GM15510 (cell line): ENCODE results near the gene ZNF227.

Experiments
- POLR2A ChIP-seq: IDR thresholded peaks from 3 replicates; pipeline ENCODE4 v1.6.1; 2011; ENCODE audit warnings: borderline replicate concordance; ENCODE audit not compliant: insufficient read length; ENCODE audit errors: extremely low read depth

ZNF227 gene

GRCh38 chr19:44212250-44212865, at the start of gene ZNF227:
ZNF227 (plus strand) TSS chr19:44212532; CDS start chr19:44217793, 5,261 bp downstream.
- peak; percentile 75 for TF ChIP-seq POLR2A

DNA sequence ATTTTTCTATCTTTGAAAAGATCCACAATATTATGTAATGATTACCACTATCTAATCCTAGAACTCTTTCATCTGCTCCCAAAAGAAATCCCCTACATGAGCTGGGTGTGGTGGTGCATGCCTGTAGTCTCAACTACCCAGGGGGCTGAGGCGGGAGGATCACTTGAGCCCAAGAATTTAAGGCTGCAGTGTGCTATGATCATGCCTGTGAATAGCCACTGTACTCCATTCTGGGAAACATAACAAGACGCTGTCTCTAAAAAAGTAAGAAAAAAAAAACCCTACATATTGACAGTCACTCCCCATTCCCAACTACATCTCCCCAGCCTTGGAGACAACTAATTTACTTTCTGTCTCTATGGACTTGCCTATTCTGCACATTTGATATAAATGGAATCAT, 48.5 kb upstream of the ZNF227 start:
- no peak for TF ChIP-seq POLR2A

DNA sequence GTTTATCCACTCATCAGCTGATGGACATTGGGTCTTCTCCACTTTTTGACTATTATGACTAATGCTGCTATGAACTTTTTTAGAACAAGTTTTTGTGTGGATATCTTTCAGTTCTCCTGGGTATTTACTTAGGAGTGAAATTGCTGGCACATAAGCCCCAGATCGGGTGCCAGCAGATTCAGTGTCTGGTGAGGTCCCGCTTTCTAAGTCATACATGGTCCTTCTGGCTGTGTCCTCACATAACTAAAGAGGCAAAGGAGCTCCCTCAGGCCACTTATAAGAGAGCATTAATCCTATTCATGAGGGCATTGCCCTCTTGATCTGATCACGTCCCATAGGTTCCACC, 48.0 kb upstream of the ZNF227 start:
- TF ChIP-seq POLR2A: no peak

DNA sequence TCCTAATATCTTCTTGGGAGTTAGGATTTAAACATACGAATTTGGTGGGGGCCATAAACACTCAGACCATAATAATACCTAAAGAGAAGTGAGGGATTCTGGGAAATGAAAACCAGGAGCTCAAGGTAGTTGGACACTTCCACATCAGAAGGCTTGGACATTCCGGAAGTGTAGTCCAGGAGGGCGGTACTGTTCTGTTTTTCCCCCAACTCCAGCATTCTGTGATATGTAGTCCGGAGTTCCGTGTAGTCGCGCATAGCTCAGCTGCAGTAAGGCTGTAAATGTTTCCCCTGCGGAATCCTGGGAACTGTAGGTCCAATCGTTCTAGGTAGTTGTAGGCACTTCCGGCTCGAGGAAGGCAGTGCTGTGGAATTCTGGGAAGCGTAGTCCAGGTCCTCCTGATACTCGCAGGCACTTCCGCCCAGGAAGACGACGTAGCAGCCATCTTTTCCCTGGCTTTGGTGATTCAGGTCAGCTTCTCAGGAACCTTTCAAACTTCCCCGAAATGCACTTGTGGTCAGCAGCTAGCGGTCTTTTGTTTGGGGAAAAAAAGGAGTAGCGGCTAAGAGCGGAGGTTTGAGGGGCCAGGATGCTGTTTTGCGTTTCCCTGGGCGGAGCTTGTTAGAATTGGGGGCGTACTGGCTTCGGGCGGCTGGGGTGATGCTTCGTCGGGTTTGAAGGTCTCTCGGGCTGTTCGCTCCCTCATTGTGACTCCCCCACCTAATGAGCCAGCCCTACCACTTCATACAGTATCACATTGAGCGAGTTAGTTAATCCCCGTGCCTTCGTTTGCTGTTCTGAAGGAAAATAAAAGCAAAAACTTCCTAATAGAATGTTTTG, 47.4 kb upstream of the ZNF227 start, which contains the start of gene ZNF226:
ZNF226 (plus strand) TSS at position 428 of the 840 bp plus-strand sequence. CDS start 4,981 bp downstream, outside the sequence.
- peak; percentile 64 for TF ChIP-seq POLR2A

DNA sequence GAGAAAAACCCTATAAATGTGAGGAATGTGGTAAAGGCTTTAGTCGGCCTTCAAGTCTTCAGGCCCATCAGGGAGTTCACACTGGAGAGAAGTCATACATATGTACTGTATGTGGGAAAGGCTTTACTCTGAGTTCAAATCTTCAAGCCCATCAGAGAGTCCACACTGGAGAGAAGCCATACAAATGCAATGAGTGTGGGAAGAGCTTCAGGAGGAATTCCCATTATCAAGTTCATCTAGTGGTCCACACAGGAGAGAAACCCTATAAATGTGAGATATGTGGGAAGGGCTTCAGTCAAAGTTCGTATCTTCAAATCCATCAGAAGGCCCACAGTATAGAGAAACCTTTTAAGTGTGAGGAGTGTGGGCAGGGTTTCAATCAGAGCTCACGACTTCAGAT, 35.7 kb upstream of the ZNF227 start:
- no peak for TF ChIP-seq POLR2A

GRCh38 chr19:44180968-44181367, 31.4 kb upstream of the ZNF227 start:
- TF ChIP-seq POLR2A: no peak

GRCh38 chr19:44182145-44182544, 30.2 kb upstream of the ZNF227 start:
- TF ChIP-seq POLR2A: no peak

- no peak for TF ChIP-seq POLR2A
These were observed 22.3 kb upstream of the ZNF227 start for GRCh38 chr19:44190020-44190419.

GRCh38 chr19:44192127-44192526, 20.2 kb upstream of the ZNF227 start:
- no peak for TF ChIP-seq POLR2A

- TF ChIP-seq POLR2A: no peak
These were observed 15.6 kb upstream of the ZNF227 start for GRCh38 chr19:44196772-44197171.

DNA sequence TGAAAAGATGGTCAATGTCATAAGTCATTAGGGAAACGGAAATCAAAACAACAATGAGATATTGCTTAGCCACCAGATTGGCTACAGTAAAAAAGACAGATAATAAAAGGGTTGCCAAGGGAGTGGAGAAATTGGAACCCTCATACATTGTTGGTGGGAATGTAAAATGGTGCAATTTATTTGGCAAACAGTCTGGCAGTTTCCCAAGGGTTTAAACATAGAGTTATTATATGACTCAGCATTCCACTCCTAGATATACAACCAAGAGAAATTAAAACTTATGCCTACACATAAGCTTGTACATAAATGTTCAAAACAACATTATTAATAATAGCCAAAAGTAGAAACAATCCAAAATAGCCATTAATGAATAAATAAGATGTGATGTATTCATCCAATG, 9.9 kb upstream of the ZNF227 start:
- no peak for TF ChIP-seq POLR2A

- TF ChIP-seq POLR2A: no peak
These were observed 9.4 kb upstream of the ZNF227 start for GRCh38 chr19:44202974-44203373.

DNA sequence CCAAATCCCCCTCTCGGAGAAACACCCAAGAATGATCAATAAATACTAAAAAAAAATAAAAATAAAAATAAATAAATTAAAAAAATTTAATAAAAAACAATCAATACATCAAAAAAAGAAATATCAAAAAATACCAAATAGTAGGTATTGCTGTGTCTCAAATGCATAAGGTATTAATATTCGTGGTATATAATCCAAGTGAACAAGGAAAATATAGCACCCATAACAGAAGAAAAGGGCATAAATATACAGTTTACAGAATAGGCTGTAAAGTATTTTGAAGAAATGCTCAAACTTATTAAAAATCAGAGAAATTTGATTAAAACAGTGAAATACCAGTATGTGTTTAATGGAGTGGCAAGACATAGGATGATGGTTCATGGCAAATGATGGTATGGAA, 7.6 kb upstream of the ZNF227 start:
- TF ChIP-seq POLR2A: no peak

- TF ChIP-seq POLR2A: peak; percentile 40
These were observed 5.1 kb upstream of the ZNF227 start for GRCh38 chr19:44207126-44207803.

DNA sequence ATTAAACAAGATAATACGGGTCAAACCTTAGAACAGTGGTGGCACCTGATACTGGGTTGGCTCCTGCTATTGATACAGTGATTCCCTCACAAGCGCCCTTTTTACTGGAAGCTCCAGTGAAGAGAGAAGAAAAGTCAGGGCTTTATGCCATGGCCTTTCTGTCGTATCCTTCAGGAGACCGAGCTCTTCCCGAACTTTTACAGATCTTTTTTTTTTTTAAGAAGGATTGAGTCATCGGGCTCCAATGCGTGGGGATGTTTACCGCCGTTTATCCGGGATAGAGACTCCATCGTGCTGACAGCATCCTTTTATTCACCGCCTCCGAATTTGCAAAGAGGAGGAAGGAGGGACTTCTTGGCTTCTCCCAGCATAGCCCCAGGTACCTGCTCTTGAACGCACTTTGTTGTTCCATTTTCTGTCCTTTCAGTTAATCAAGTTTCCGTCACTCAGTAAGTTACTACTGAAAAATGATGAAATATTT, 574 bp downstream of the ZNF227 start:
- no peak for TF ChIP-seq POLR2A
